HCT116 (cell line): ENCODE data around the gene SSH2. TPM values are rescaled to one million over a fixed set of nuclear protein-coding genes. Genes with fewer than 3 reads are reported as not detected.

ENCODE experiments used
- ATAC-seq: fragments of 200-7000 bp; cut with Tn5 transposase; 2 replicates; pipeline ENCODE4 v1.9.1; 2020; ENCODE audit warnings: mild to moderate bottlenecking, moderate library complexity
- BruUV-seq: library from RNA; stranded (reverse); fragments of 400-500 nt; replicated peaks from 2 replicates; lab custom pipeline; 2021; lab: Mats Ljungman, UMichigan
- CTCF ChIA-PET: fragments of 300-600 bp; sonication (Branson Sonifier 250); formaldehyde crosslinking; loops from one replicate; lab custom pipeline; 2021; ENCODE audit warnings: antibody characterized with exemption; lab: Charles Lee
- POLR2A ChIA-PET: fragments of 300-600, 350-600 bp; sonication (Branson Sonifier 250); formaldehyde crosslinking; loops from one replicate; lab custom pipeline; 2021; ENCODE audit warnings: antibody characterized with exemption; lab: Charles Lee
- RAD21 ChIA-PET, 2 experiments: fragments of 300-600 bp; sonication (Branson Sonifier 250); formaldehyde crosslinking; loops; one replicate each; lab custom pipeline; 2023; ENCODE audit warnings: low total read pairs in 2 of 2; ENCODE audit not compliant: uncharacterized antibody in 2 of 2, unreplicated experiment in 2 of 2, low non-redundant PET in 1 of 2; lab: Charles Lee
- DNase-seq: peaks from one replicate; pipeline ENCODE4 v3.0.0-alpha.2; 2010; ENCODE audit warnings: low read depth, low spot score
- H2AFZ ChIP-seq: fragments of 200-600 bp; shearing (Covaris generic), sonication (generic); 2 replicates; pipeline ENCODE4 v1.6.1; 2017; ENCODE audit warnings: low read depth, mixed run types, mixed read lengths, antibody characterized with exemption, low read length; ENCODE audit not compliant: poor library complexity, severe bottlenecking
- H3K27ac ChIP-seq: 2 replicates; pipeline ENCODE4 v1.5.1; 2012; ENCODE audit warnings: low read depth, low read length
- H3K27me3 ChIP-seq: fragments of 200-600 bp; sonication (generic); 2 replicates; pipeline ENCODE4 v1.6.1; 2016; ENCODE audit warnings: mixed run types, low read length, mixed read lengths; ENCODE audit not compliant: insufficient read depth
- H3K36me3 ChIP-seq, 2 experiments: fragments of 200-500 bp in 1 of 2; fragments of 200-600 bp in 1 of 2; sonication (Bioruptor generic) in 1 of 2; sonication (generic) in 1 of 2; 2 replicates each; pipeline versions ENCODE4 v1.5.1 to v1.6.1; 2014 to 2016; ENCODE audit warnings: low read length in 2 of 2, inconsistent platforms in 1 of 2, mixed read lengths in 1 of 2, mixed run types in 1 of 2; ENCODE audit not compliant: insufficient read depth in 2 of 2, control insufficient read depth in 1 of 2
- H3K4me1 ChIP-seq, 2 experiments: fragments of 200-600 bp in 1 of 2; sonication (generic) in 1 of 2; 2 replicates each; pipeline versions ENCODE4 v1.5.1 to v1.6.1; 2012 to 2017; ENCODE audit warnings: low read length in 2 of 2, inconsistent platforms in 1 of 2, mild to moderate bottlenecking in 1 of 2, mixed read lengths in 1 of 2, mixed run types in 1 of 2, moderate library complexity in 1 of 2; ENCODE audit not compliant: insufficient read depth in 2 of 2, control insufficient read depth in 1 of 2
- H3K4me2 ChIP-seq: fragments of 200-600 bp; sonication (generic); 2 replicates; pipeline ENCODE4 v1.6.1; 2017; ENCODE audit warnings: mixed run types, low read length, mixed read lengths
- H3K4me3 ChIP-seq, 2 experiments: fragments of 200-600 bp in 1 of 2; sonication (generic) in 1 of 2; replicated peaks in 1 of 2; 2 replicates each; pipeline ENCODE4 v1.5.1; 2011 to 2016; ENCODE audit warnings: low read length in 2 of 2, control low read depth in 1 of 2, low read depth in 1 of 2, mild to moderate bottlenecking in 1 of 2, mixed read lengths in 1 of 2, mixed run types in 1 of 2
- H3K79me2 ChIP-seq: fragments of 200-600 bp; sonication (generic); 2 replicates; pipeline ENCODE4 v1.6.1; 2017; ENCODE audit warnings: mild to moderate bottlenecking, mixed run types, low read length, moderate library complexity, mixed read lengths; ENCODE audit not compliant: insufficient read depth
- H3K9ac ChIP-seq: fragments of 200-600 bp; sonication (generic); 2 replicates; pipeline ENCODE4 v1.6.1; 2016; ENCODE audit warnings: low read length, mixed read lengths
- H3K9me2 ChIP-seq: fragments of 200-600 bp; sonication (generic), shearing (Covaris generic); 2 replicates; pipeline ENCODE4 v1.6.1; 2017; ENCODE audit warnings: mixed run types, mild to moderate bottlenecking, moderate library complexity; ENCODE audit not compliant: insufficient read depth
- H3K9me3 ChIP-seq, 2 experiments: fragments of 200-500 bp in 1 of 2; fragments of 200-600 bp in 1 of 2; sonication (Bioruptor generic) in 1 of 2; sonication (generic) in 1 of 2; 2 replicates each; pipeline ENCODE4 v1.6.1; 2014 to 2017; ENCODE audit warnings: low read length in 2 of 2, mixed read lengths in 2 of 2, inconsistent platforms in 1 of 2, low read depth in 1 of 2, mild to moderate bottlenecking in 1 of 2, mixed run types in 1 of 2, moderate library complexity in 1 of 2; ENCODE audit not compliant: control insufficient read depth in 1 of 2, insufficient read depth in 1 of 2
- H4K20me1 ChIP-seq: fragments of 200-600 bp; sonication (generic), shearing (Covaris generic); 2 replicates; pipeline ENCODE4 v1.6.1; 2017; ENCODE audit warnings: mixed run types, mild to moderate bottlenecking, moderate library complexity; ENCODE audit not compliant: insufficient read depth
- CEBPB ChIP-seq: IDR thresholded peaks from 2 replicates; pipeline ENCODE4 v1.6.1; 2012; ENCODE audit warnings: low read depth
- EZH2phosphoT487 ChIP-seq: fragments of 200-600 bp; IDR thresholded peaks from 2 replicates; pipeline ENCODE4 v1.6.1; 2018; ENCODE audit warnings: antibody characterized with exemption, borderline replicate concordance
- RAD21 ChIP-seq: IDR thresholded peaks from 2 replicates; pipeline ENCODE4 v1.6.1; 2012; ENCODE audit warnings: low read depth, mild to moderate bottlenecking
- SIN3A ChIP-seq: IDR thresholded peaks from 2 replicates; pipeline ENCODE4 v1.6.1; 2012; ENCODE audit warnings: low read depth
- SP1 ChIP-seq: IDR thresholded peaks from 2 replicates; pipeline ENCODE4 v1.6.1; 2012; ENCODE audit warnings: low read depth
- intact Hi-C: fragments of 100-400 bp; cut with micrococcal nuclease; formaldehyde crosslinking; loops from 2 replicates; pipeline ENCODE4 v1.10.0; 2022
- total RNA-seq: library from RNA; stranded (reverse); gene quantifications from one replicate; pipeline ENCODE4 v1.2.1, GENCODE V29; 2021; ENCODE audit not compliant: unreplicated experiment
- TF ChIP-seq, protein P1 (sequence below): IDR thresholded peaks from 2 replicates; pipeline ENCODE4 v1.6.1; 2011; ENCODE audit warnings: mild to moderate bottlenecking, low read length, moderate library complexity; ENCODE audit not compliant: insufficient replicate concordance; ENCODE audit errors: extremely low read depth
- TF ChIP-seq, protein P2 (sequence below), 3 experiments: fragments of 200-600 bp in 1 of 3; sonication (generic) in 1 of 3; IDR thresholded peaks in 2 of 3; conservative IDR thresholded peaks in 1 of 3; 2 replicates each; pipeline ENCODE4 v1.5.1; 2012 to 2017; ENCODE audit warnings: low read depth in 2 of 3, low read length in 2 of 3, antibody characterized with exemption in 1 of 3, borderline replicate concordance in 1 of 3, control low read depth in 1 of 3, mild to moderate bottlenecking in 1 of 3, mixed read lengths in 1 of 3, mixed run types in 1 of 3, moderate library complexity in 1 of 3; ENCODE audit not compliant: insufficient read depth in 1 of 3

The SSH2 gene
- total RNA-seq, 1 experiment from 2014 or later: 17.0 TPM

GRCh38 chr17:29615048-29615385, 315.0 kb downstream of the SSH2 start:
- Histone ChIP-seq H3K9me2 (no peaks in the 10 kb centered on the region), H4K20me1 (no peaks in the 10 kb centered on the region), H2AFZ (no peak overlapping the region), H3K9me3 (no peaks in the 10 kb centered on the region), H3K79me2 (no peaks in the 10 kb centered on the region), H3K27ac (no peak overlapping the region), H3K4me2 (no peak overlapping the region), H3K36me3 (no peaks in the 10 kb centered on the region), H3K27me3 (no peaks in the 10 kb centered on the region), H3K4me3 (no peak overlapping the region), H3K4me1 (peaks cover 28 to 43% of the 10 kb centered on the region in 2 experiments), H3K9ac (no peak overlapping the region)
- ATAC-seq (no peak), DNase-seq (no peak)
- intact Hi-C loops: no loop called here
- POLR2A ChIA-PET: no interaction called here
- RAD21 ChIA-PET: no interaction called here
- CTCF ChIA-PET: interaction anchor here (4.2 kb wide), 1 partner anchor 23 kb away, joined by 57 read pairs; the partner anchor contains the start of gene ANKRD13B
- no peak for TF ChIP-seq SIN3A
- TF ChIP-seq CEBPB: no peak
- TF ChIP-seq SP1: no peak
- TF ChIP-seq, protein P1, sequence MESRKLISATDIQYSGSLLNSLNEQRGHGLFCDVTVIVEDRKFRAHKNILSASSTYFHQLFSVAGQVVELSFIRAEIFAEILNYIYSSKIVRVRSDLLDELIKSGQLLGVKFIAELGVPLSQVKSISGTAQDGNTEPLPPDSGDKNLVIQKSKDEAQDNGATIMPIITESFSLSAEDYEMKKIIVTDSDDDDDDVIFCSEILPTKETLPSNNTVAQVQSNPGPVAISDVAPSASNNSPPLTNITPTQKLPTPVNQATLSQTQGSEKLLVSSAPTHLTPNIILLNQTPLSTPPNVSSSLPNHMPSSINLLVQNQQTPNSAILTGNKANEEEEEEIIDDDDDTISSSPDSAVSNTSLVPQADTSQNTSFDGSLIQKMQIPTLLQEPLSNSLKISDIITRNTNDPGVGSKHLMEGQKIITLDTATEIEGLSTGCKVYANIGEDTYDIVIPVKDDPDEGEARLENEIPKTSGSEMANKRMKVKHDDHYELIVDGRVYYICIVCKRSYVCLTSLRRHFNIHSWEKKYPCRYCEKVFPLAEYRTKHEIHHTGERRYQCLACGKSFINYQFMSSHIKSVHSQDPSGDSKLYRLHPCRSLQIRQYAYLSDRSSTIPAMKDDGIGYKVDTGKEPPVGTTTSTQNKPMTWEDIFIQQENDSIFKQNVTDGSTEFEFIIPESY: no peak
- TF ChIP-seq, protein P2, sequence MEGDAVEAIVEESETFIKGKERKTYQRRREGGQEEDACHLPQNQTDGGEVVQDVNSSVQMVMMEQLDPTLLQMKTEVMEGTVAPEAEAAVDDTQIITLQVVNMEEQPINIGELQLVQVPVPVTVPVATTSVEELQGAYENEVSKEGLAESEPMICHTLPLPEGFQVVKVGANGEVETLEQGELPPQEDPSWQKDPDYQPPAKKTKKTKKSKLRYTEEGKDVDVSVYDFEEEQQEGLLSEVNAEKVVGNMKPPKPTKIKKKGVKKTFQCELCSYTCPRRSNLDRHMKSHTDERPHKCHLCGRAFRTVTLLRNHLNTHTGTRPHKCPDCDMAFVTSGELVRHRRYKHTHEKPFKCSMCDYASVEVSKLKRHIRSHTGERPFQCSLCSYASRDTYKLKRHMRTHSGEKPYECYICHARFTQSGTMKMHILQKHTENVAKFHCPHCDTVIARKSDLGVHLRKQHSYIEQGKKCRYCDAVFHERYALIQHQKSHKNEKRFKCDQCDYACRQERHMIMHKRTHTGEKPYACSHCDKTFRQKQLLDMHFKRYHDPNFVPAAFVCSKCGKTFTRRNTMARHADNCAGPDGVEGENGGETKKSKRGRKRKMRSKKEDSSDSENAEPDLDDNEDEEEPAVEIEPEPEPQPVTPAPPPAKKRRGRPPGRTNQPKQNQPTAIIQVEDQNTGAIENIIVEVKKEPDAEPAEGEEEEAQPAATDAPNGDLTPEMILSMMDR (IDR thresholded peaks at IDR 0.05 in 2 of 3, conservative IDR thresholded peaks at IDR 0.05 in 1 of 3; ENCODE audit: borderline replicate concordance in 1 of 3, insufficient read depth in 1 of 3, low read depth in 2 of 3, low read length in 2 of 3): no peak
- no peak for TF ChIP-seq EZH2phosphoT487
- no peak for TF ChIP-seq RAD21
- no TSS peak for BruUV-seq
